HTR-8/SVneo (cell line): ENCODE measurements around the gene ADAMTS20.

Source experiments
- DNase-seq: peaks from one replicate; pipeline ENCODE4 v3.0.0; 2011; ENCODE audit warnings: low spot score, mixed read lengths; ENCODE audit not compliant: insufficient read length
- FAIRE-seq: peaks from 2 replicates; lab custom pipeline; 2011; peaks lifted over from hg19 to GRCh38; lab: Jason Lieb, UNC

The ADAMTS20 gene

GRCh38 chr12:43482311-43483085 is 69.5 kb downstream of the ADAMTS20 start:
- DNase-seq (no peak), FAIRE-seq (no peak)

- no peak for FAIRE-seq
- no peak for DNase-seq
Observed at GRCh38 chr12:43480591-43480990, 71.4 kb downstream of the ADAMTS20 start.

- DNase-seq (no peak), FAIRE-seq (no peak)
Observed at GRCh38 chr12:43462741-43463140, 89.3 kb downstream of the ADAMTS20 start.

GRCh38 chr12:43462080-43462479 is 89.9 kb downstream of the ADAMTS20 start:
- FAIRE-seq (no peak), DNase-seq (no peak)

GRCh38 chr12:43459285-43459684 is 92.7 kb downstream of the ADAMTS20 start:
- no peak for DNase-seq
- no peak for FAIRE-seq

- DNase-seq (no peak), FAIRE-seq (no peak)
Observed at GRCh38 chr12:43453761-43454160, 98.2 kb downstream of the ADAMTS20 start.

GRCh38 chr12:43444940-43445564 is 107.0 kb downstream of the ADAMTS20 start:
- DNase-seq (peak; percentile 1), FAIRE-seq (no peak)

- DNase-seq (no peak), FAIRE-seq (no peak)
Observed at GRCh38 chr12:43436597-43436996, 115.4 kb downstream of the ADAMTS20 start.

- DNase-seq (no peak), FAIRE-seq (no peak)
Observed at GRCh38 chr12:43434614-43435013, 117.4 kb downstream of the ADAMTS20 start.

- no peak for DNase-seq
- no peak for FAIRE-seq
Observed at GRCh38 chr12:43428088-43428600, 123.9 kb downstream of the ADAMTS20 start.

- DNase-seq (no peak), FAIRE-seq (no peak)
Observed at GRCh38 chr12:43425361-43425760, 126.6 kb downstream of the ADAMTS20 start.

GRCh38 chr12:43416981-43417380 is 135.0 kb downstream of the ADAMTS20 start:
- no peak for DNase-seq
- FAIRE-seq: no peak

- no peak for DNase-seq
- no peak for FAIRE-seq
Observed at GRCh38 chr12:43407816-43408645, 144.0 kb downstream of the ADAMTS20 start.

GRCh38 chr12:43406801-43407200 is 145.2 kb downstream of the ADAMTS20 start:
- DNase-seq (no peak), FAIRE-seq (no peak)

- DNase-seq (no peak), FAIRE-seq (no peak)
Observed at GRCh38 chr12:43402436-43402835, 149.6 kb downstream of the ADAMTS20 start.

- DNase-seq (no peak), FAIRE-seq (no peak)
Observed at GRCh38 chr12:43401096-43401495, 150.9 kb downstream of the ADAMTS20 start.

GRCh38 chr12:43396671-43397070 is 155.3 kb downstream of the ADAMTS20 start:
- DNase-seq (no peak), FAIRE-seq (no peak)

- DNase-seq (no peak), FAIRE-seq (no peak)
Observed at GRCh38 chr12:43392116-43392515, 159.9 kb downstream of the ADAMTS20 start.

- no peak for FAIRE-seq
- no peak for DNase-seq
Observed at GRCh38 chr12:43381879-43382278, 170.1 kb downstream of the ADAMTS20 start.

GRCh38 chr12:43378448-43378847 is 173.6 kb downstream of the ADAMTS20 start:
- DNase-seq (no peak), FAIRE-seq (no peak)

GRCh38 chr12:43370263-43370662 is 181.7 kb downstream of the ADAMTS20 start:
- peak; percentile 26 for FAIRE-seq
- DNase-seq: peak; percentile 35
